ENCODE results near the gene YAF2. TPM values are rescaled to one million over a fixed set of nuclear protein-coding genes. Genes with fewer than 3 reads are reported as not detected.

YAF2 gene
- total RNA-seq, 1 donor from 2014 or later: 19.3 TPM

GRCh38 chr12:42277396-42278127, 39.5 kb upstream of the YAF2 start:
- H3K36me3 ChIP-seq (ENCODE audit: control insufficient read depth in 3 of 3, insufficient read depth in 3 of 3, low read length in 3 of 3): no peaks in the 10 kb centered on the region
- H3K9ac ChIP-seq (ENCODE audit: low read depth in 1 of 3, low read length in 3 of 3): no peak overlapping the region
- no peak overlapping the region for H3K27ac ChIP-seq (ENCODE audit: low read depth, low read length)
- no peaks in the 10 kb centered on the region for H3K9me3 ChIP-seq (ENCODE audit: control insufficient read depth in 3 of 3, low read length in 3 of 3)
- H3K4me1 ChIP-seq (ENCODE audit: control insufficient read depth in 3 of 3, insufficient read depth in 3 of 3, low read length in 3 of 3): no peaks in the 10 kb centered on the region
- H3K4me3 ChIP-seq (ENCODE audit: low read length in 3 of 3): no peak overlapping the region
- H3K27me3 ChIP-seq (ENCODE audit: control insufficient read depth in 3 of 3, insufficient read depth in 3 of 3, low read length in 3 of 3): no peaks in the 10 kb centered on the region

- H3K9ac ChIP-seq (ENCODE audit: low read depth in 1 of 3, low read length in 3 of 3): no peak overlapping the region
- no peaks in the 10 kb centered on the region for H3K9me3 ChIP-seq (ENCODE audit: control insufficient read depth in 3 of 3, low read length in 3 of 3)
- no peak overlapping the region for H3K4me3 ChIP-seq (ENCODE audit: low read length in 3 of 3)
- no peaks in the 10 kb centered on the region for H3K27me3 ChIP-seq (ENCODE audit: control insufficient read depth in 3 of 3, insufficient read depth in 3 of 3, low read length in 3 of 3)
- no peaks in the 10 kb centered on the region for H3K36me3 ChIP-seq (ENCODE audit: control insufficient read depth in 3 of 3, insufficient read depth in 3 of 3, low read length in 3 of 3)
- no peaks in the 10 kb centered on the region for H3K4me1 ChIP-seq (ENCODE audit: control insufficient read depth in 3 of 3, insufficient read depth in 3 of 3, low read length in 3 of 3)
- H3K27ac ChIP-seq (ENCODE audit: low read depth, low read length): no peak overlapping the region
Measured at GRCh38 chr12:42275499-42275898, 37.5 kb upstream of the YAF2 start.

GRCh38 chr12:42273706-42274105, 35.7 kb upstream of the YAF2 start:
- no peaks in the 10 kb centered on the region for H3K4me1 ChIP-seq (ENCODE audit: control insufficient read depth in 3 of 3, insufficient read depth in 3 of 3, low read length in 3 of 3)

GRCh38 chr12:42270596-42270995, 32.5 kb upstream of the YAF2 start:
- H3K36me3 ChIP-seq (ENCODE audit: control insufficient read depth in 3 of 3, insufficient read depth in 3 of 3, low read length in 3 of 3): no peaks in the 10 kb centered on the region
- no peak overlapping the region for H3K9ac ChIP-seq (ENCODE audit: low read depth in 1 of 3, low read length in 3 of 3)
- no peaks in the 10 kb centered on the region for H3K4me1 ChIP-seq (ENCODE audit: control insufficient read depth in 3 of 3, insufficient read depth in 3 of 3, low read length in 3 of 3)
- H3K27ac ChIP-seq (ENCODE audit: low read depth, low read length): no peak overlapping the region
- H3K27me3 ChIP-seq (ENCODE audit: control insufficient read depth in 3 of 3, insufficient read depth in 3 of 3, low read length in 3 of 3): peaks cover 0 to 6% (median 0%) of the 10 kb centered on the region in 3 donors
- no peak overlapping the region for H3K4me3 ChIP-seq (ENCODE audit: low read length in 3 of 3)
- H3K9me3 ChIP-seq (ENCODE audit: control insufficient read depth in 3 of 3, low read length in 3 of 3): no peaks in the 10 kb centered on the region

More at GRCh38 chr12:42273706-42274105, 35.7 kb upstream of the YAF2 start:
- no peak overlapping the region for H3K4me3 ChIP-seq (ENCODE audit: low read length in 3 of 3)
- H3K9ac ChIP-seq (ENCODE audit: low read depth in 1 of 3, low read length in 3 of 3): no peak overlapping the region
- H3K9me3 ChIP-seq (ENCODE audit: control insufficient read depth in 3 of 3, low read length in 3 of 3): no peaks in the 10 kb centered on the region
- H3K27me3 ChIP-seq (ENCODE audit: control insufficient read depth in 3 of 3, insufficient read depth in 3 of 3, low read length in 3 of 3): no peaks in the 10 kb centered on the region
- H3K27ac ChIP-seq (ENCODE audit: low read depth, low read length): no peak overlapping the region
- no peaks in the 10 kb centered on the region for H3K36me3 ChIP-seq (ENCODE audit: control insufficient read depth in 3 of 3, insufficient read depth in 3 of 3, low read length in 3 of 3)

- H3K27ac ChIP-seq (ENCODE audit: low read depth, low read length): no peak overlapping the region
- no peak overlapping the region for H3K9ac ChIP-seq (ENCODE audit: low read depth in 1 of 3, low read length in 3 of 3)
Measured at GRCh38 chr12:42267413-42268190, 29.6 kb upstream of the YAF2 start.

DNA sequence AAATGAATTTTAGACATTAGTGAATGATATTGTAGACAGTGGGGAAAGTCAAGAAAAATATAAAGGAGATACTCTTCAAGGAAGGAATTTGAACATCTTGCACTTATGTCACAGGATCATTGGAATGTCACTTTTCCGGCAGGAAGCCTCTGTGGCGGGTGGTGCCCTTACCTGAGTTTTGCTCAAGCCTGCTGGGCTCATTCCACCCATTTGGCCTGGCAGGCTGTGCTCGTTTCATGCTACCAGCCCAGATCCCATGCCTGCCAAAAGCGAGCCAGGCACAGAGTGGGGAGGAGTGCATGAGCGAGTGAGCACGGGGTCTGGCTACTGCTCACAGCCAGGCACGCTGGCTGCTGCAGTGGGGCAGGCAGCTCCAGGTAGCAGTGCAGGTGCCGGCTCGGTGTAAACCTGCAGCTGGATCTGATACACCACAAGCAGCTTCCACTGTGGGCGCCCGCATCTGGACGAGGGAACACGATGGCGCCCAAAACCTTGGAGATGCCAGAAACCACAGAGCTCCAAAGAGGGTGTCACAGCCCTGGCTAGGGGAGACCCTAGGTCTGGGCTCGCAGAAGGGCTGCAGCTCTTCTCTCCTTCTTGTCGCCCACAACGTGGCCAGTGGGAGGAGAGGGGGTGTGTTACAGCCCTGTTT, 28.7 kb upstream of the YAF2 start:
- Histone ChIP-seq H3K4me1 (ENCODE audit: control insufficient read depth in 3 of 3, insufficient read depth in 3 of 3, low read length in 3 of 3) (no peaks in the 10 kb centered on the region), H3K4me3 (ENCODE audit: low read length in 3 of 3) (no peak overlapping the region), H3K9ac (ENCODE audit: low read depth in 1 of 3, low read length in 3 of 3) (no peak overlapping the region), H3K27me3 (ENCODE audit: control insufficient read depth in 3 of 3, insufficient read depth in 3 of 3, low read length in 3 of 3) (peaks cover 0 to 6% (median 0%) of the 10 kb centered on the region in 3 donors), H3K36me3 (ENCODE audit: control insufficient read depth in 3 of 3, insufficient read depth in 3 of 3, low read length in 3 of 3) (no peaks in the 10 kb centered on the region), H3K9me3 (ENCODE audit: control insufficient read depth in 3 of 3, low read length in 3 of 3) (no peaks in the 10 kb centered on the region), H3K27ac (ENCODE audit: low read depth, low read length) (no peak overlapping the region)

More at GRCh38 chr12:42267413-42268190, 29.6 kb upstream of the YAF2 start:
- no peaks in the 10 kb centered on the region for H3K36me3 ChIP-seq (ENCODE audit: control insufficient read depth in 3 of 3, insufficient read depth in 3 of 3, low read length in 3 of 3)
- no peaks in the 10 kb centered on the region for H3K4me1 ChIP-seq (ENCODE audit: control insufficient read depth in 3 of 3, insufficient read depth in 3 of 3, low read length in 3 of 3)
- H3K9me3 ChIP-seq (ENCODE audit: control insufficient read depth in 3 of 3, low read length in 3 of 3): no peaks in the 10 kb centered on the region
- no peak overlapping the region for H3K4me3 ChIP-seq (ENCODE audit: low read length in 3 of 3)
- peaks cover 0 to 6% (median 0%) of the 10 kb centered on the region in 3 donors for H3K27me3 ChIP-seq (ENCODE audit: control insufficient read depth in 3 of 3, insufficient read depth in 3 of 3, low read length in 3 of 3)

DNA sequence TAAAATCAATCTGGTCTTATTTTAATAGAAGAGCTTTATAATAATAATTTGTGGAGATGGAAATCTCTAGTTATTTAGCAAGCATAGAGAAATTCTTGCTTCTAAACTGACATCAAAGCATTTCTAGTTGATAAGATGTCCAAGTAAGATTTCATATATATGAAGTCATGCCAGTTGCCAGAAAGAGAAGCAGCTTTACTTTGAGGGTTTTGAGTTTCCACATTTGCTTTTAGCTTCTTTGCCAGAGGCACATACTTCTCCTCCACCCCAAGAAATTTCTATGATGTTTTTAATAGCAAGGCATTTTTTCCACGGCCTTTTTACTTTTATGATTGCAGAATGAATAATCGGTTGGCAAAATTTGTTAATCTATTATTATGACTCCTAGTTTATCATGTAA, 24.2 kb upstream of the YAF2 start:
- H3K4me1 ChIP-seq (ENCODE audit: control insufficient read depth in 3 of 3, insufficient read depth in 3 of 3, low read length in 3 of 3): no peaks in the 10 kb centered on the region
- no peak overlapping the region for H3K9ac ChIP-seq (ENCODE audit: low read depth in 1 of 3, low read length in 3 of 3)
- no peak overlapping the region for H3K4me3 ChIP-seq (ENCODE audit: low read length in 3 of 3)
- H3K9me3 ChIP-seq (ENCODE audit: control insufficient read depth in 3 of 3, low read length in 3 of 3): no peaks in the 10 kb centered on the region
- no peaks in the 10 kb centered on the region for H3K27me3 ChIP-seq (ENCODE audit: control insufficient read depth in 3 of 3, insufficient read depth in 3 of 3, low read length in 3 of 3)
- H3K36me3 ChIP-seq (ENCODE audit: control insufficient read depth in 3 of 3, insufficient read depth in 3 of 3, low read length in 3 of 3): no peaks in the 10 kb centered on the region
- H3K27ac ChIP-seq (ENCODE audit: low read depth, low read length): no peak overlapping the region

DNA sequence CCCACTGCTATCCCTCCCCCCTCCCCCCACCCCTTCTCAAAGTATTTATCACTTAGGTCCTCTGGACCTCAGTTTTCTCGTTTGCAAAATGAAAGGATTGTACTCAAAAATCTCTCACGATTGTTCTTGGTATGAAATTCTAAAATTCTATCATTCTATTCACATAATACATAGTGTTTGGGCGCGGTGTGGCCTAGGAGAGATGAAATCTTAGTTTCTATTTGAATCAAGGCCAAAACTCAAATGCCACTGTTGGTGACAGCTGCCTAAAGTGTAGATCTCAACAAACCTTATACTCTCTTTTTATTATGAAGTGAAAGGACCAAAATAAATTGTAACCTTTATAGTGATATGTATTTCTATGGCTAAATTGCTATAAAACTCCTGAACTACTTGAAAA, 23.7 kb upstream of the YAF2 start:
- Histone ChIP-seq H3K4me1 (ENCODE audit: control insufficient read depth in 3 of 3, insufficient read depth in 3 of 3, low read length in 3 of 3) (no peaks in the 10 kb centered on the region), H3K9me3 (ENCODE audit: control insufficient read depth in 3 of 3, low read length in 3 of 3) (no peaks in the 10 kb centered on the region), H3K4me3 (ENCODE audit: low read length in 3 of 3) (no peak overlapping the region), H3K27ac (ENCODE audit: low read depth, low read length) (no peak overlapping the region), H3K27me3 (ENCODE audit: control insufficient read depth in 3 of 3, insufficient read depth in 3 of 3, low read length in 3 of 3) (no peaks in the 10 kb centered on the region), H3K9ac (ENCODE audit: low read depth in 1 of 3, low read length in 3 of 3) (no peak overlapping the region), H3K36me3 (ENCODE audit: control insufficient read depth in 3 of 3, insufficient read depth in 3 of 3, low read length in 3 of 3) (no peaks in the 10 kb centered on the region)

DNA sequence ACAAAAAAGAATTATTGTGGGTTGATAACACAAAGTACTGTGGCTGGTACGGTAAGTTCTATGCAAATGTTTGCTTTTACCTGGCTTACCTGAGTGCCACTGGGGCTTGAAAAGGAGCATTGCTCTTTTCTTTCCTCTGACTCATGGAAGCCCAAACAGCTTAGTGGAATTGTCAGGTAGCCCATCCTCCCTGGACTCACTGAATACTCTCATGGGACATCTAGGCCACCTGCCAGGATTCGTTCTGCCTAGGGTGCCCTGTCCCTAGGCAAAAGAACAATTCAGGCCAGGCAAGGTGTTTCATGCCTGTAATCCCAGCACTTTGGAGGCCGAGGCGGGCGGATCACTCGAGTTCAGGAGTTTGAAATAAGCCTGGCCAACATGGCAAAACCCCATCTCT, 22.5 kb upstream of the YAF2 start:
- Histone ChIP-seq H3K27me3 (ENCODE audit: control insufficient read depth in 3 of 3, insufficient read depth in 3 of 3, low read length in 3 of 3) (no peaks in the 10 kb centered on the region), H3K36me3 (ENCODE audit: control insufficient read depth in 3 of 3, insufficient read depth in 3 of 3, low read length in 3 of 3) (no peaks in the 10 kb centered on the region), H3K4me1 (ENCODE audit: control insufficient read depth in 3 of 3, insufficient read depth in 3 of 3, low read length in 3 of 3) (no peaks in the 10 kb centered on the region), H3K9me3 (ENCODE audit: control insufficient read depth in 3 of 3, low read length in 3 of 3) (no peaks in the 10 kb centered on the region), H3K9ac (ENCODE audit: low read depth in 1 of 3, low read length in 3 of 3) (no peak overlapping the region), H3K4me3 (ENCODE audit: low read length in 3 of 3) (no peak overlapping the region), H3K27ac (ENCODE audit: low read depth, low read length) (no peak overlapping the region)

DNA sequence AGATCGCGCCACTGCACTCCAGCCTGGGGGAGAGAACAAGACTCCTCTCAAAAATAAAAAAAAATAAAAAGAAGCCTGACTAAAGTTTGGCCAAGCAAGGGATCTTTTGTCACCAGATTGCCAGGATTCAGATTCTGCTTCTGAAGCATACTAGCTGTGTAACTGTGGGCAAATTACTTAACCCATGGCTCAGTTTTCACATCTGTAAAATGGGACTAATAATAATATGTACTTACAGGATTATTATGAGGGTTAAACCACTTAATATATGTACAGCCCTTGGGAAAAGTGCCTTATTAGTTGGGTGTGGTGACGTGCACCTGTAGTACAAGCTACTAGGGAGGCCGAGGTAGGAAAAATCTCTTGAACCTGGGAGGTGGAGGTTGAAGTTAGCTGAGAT, 21.7 kb upstream of the YAF2 start:
- H3K36me3 ChIP-seq (ENCODE audit: control insufficient read depth in 3 of 3, insufficient read depth in 3 of 3, low read length in 3 of 3): no peaks in the 10 kb centered on the region
- H3K27me3 ChIP-seq (ENCODE audit: control insufficient read depth in 3 of 3, insufficient read depth in 3 of 3, low read length in 3 of 3): no peaks in the 10 kb centered on the region
- no peaks in the 10 kb centered on the region for H3K9me3 ChIP-seq (ENCODE audit: control insufficient read depth in 3 of 3, low read length in 3 of 3)
- H3K4me1 ChIP-seq (ENCODE audit: control insufficient read depth in 3 of 3, insufficient read depth in 3 of 3, low read length in 3 of 3): no peaks in the 10 kb centered on the region
- no peak overlapping the region for H3K27ac ChIP-seq (ENCODE audit: low read depth, low read length)
- no peak overlapping the region for H3K9ac ChIP-seq (ENCODE audit: low read depth in 1 of 3, low read length in 3 of 3)
- no peak overlapping the region for H3K4me3 ChIP-seq (ENCODE audit: low read length in 3 of 3)

Measured in skeletal muscle tissue (tissue), 4 donors.